Vagina (tissue), 2 donors: ENCODE measurements around the gene ITGA11. TPM values are rescaled to one million over a fixed set of nuclear protein-coding genes. Genes with fewer than 3 reads are reported as not detected.

Experiments
- DNase-seq, 2 donors: peaks; one replicate each; pipeline ENCODE4 v3.0.0-alpha.2; 2017; ENCODE audit errors: extremely low spot score in 2 of 2
- H3K27ac ChIP-seq: fragments of 200-600 bp; sonication (generic); one replicate; pipeline ENCODE4 v1.5.1; 2019
- H3K27me3 ChIP-seq: fragments of 200-600 bp; sonication (generic); one replicate; pipeline ENCODE4 v1.5.1; 2019
- H3K36me3 ChIP-seq, 2 donors: fragments of 200-600 bp; sonication (generic); one replicate each; pipeline ENCODE4 v1.5.1; 2017 to 2019
- H3K4me1 ChIP-seq: fragments of 200-600 bp; sonication (generic); one replicate; pipeline ENCODE4 v1.5.1; 2019
- H3K4me3 ChIP-seq, 2 donors: fragments of 200-600 bp; sonication (generic); 1 replicate in 1 of 2; 2 replicates in 1 of 2; pipeline ENCODE4 v1.5.1; 2016 to 2019
- H3K9me3 ChIP-seq: fragments of 200-600 bp; sonication (generic); one replicate; pipeline ENCODE4 v1.5.1; 2019
- POLR2A ChIP-seq, 2 donors: fragments of 450-650 bp; IDR thresholded peaks; one replicate each; pipeline ENCODE4 v1.6.1; 2017; ENCODE audit warnings: antibody characterized with exemption in 2 of 2, mild to moderate bottlenecking in 2 of 2, moderate library complexity in 2 of 2
- POLR2AphosphoS5 ChIP-seq, 2 donors: sonication (generic); formaldehyde crosslinking; IDR thresholded peaks; one replicate each; pipeline ENCODE4 v1.9.0; 2017; ENCODE audit warnings: antibody characterized with exemption in 2 of 2, mild to moderate bottlenecking in 2 of 2, low read depth in 1 of 2; ENCODE audit not compliant: insufficient read depth in 1 of 2
- intact Hi-C: fragments of 100-400 bp; cut with DNase I; formaldehyde crosslinking; loops from one replicate; pipeline ENCODE4 v1.15.1; 2023
- total RNA-seq: library from RNA; depleted of rRNA; stranded (reverse); fragments of >200 nt; gene quantifications from one replicate; pipeline ENCODE4 v1.2.3, GENCODE V29; 2016
- TF ChIP-seq, protein P1 (sequence below), 3 experiments: fragments of 450-650 bp in 2 of 3; fragments of 200-600 bp in 1 of 3; sonication (generic) in 1 of 3; IDR thresholded peaks; one replicate each; pipeline ENCODE4 v1.5.1; 2017 to 2019; ENCODE audit warnings: antibody characterized with exemption in 3 of 3, mild to moderate bottlenecking in 2 of 3, moderate library complexity in 2 of 3

ITGA11 gene
- total RNA-seq, 1 donor from 2014 or later = 15.5 TPM

DNA sequence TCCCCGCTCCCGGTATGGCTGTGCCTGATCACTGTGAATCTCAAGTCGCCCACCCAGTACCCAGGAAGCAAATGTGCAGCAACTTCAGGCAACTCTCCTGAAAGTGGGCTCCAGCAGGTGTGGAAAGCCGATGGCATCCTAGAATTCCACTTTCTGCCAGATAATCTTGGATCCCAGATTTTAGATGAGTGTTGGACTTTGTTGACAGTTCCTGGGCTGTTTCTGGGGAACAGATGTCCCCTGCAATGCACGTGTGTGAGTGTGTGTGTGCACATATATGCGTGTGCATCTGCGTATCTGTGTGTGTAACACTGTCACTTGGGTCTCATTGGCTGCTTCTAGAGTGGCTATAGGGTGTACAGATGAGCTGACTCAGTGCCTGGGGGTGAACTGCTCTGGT is 95.4 kb downstream of the ITGA11 start:
- no peak for TF ChIP-seq POLR2A (IDR thresholded peaks at IDR 0.05)
- TF ChIP-seq POLR2AphosphoS5 (IDR thresholded peaks at IDR 0.05; ENCODE audit: insufficient read depth in 1 of 2, low read depth in 1 of 2) = no peak
- TF ChIP-seq, protein P1, sequence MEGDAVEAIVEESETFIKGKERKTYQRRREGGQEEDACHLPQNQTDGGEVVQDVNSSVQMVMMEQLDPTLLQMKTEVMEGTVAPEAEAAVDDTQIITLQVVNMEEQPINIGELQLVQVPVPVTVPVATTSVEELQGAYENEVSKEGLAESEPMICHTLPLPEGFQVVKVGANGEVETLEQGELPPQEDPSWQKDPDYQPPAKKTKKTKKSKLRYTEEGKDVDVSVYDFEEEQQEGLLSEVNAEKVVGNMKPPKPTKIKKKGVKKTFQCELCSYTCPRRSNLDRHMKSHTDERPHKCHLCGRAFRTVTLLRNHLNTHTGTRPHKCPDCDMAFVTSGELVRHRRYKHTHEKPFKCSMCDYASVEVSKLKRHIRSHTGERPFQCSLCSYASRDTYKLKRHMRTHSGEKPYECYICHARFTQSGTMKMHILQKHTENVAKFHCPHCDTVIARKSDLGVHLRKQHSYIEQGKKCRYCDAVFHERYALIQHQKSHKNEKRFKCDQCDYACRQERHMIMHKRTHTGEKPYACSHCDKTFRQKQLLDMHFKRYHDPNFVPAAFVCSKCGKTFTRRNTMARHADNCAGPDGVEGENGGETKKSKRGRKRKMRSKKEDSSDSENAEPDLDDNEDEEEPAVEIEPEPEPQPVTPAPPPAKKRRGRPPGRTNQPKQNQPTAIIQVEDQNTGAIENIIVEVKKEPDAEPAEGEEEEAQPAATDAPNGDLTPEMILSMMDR (IDR thresholded peaks at IDR 0.05) = no peak

GRCh38 chr15:68335655-68336054 is 96.3 kb downstream of the ITGA11 start:
- no peak for DNase-seq
- H3K9me3 ChIP-seq = no peaks in the 10 kb centered on the region
- no peaks in the 10 kb centered on the region for H3K27me3 ChIP-seq
- no peak overlapping the region for H3K27ac ChIP-seq
- intact Hi-C loops = no loop called here
- H3K36me3 ChIP-seq = no peaks in the 10 kb centered on the region
- peaks cover 29% of the 10 kb centered on the region for H3K4me1 ChIP-seq
- TF ChIP-seq POLR2AphosphoS5 (IDR thresholded peaks at IDR 0.05; ENCODE audit: insufficient read depth in 1 of 2, low read depth in 1 of 2) = no peak
- no peak overlapping the region for H3K4me3 ChIP-seq

More for the DNA sequence above, 95.4 kb downstream of the ITGA11 start:
- Histone ChIP-seq H3K27ac (no peak overlapping the region), H3K27me3 (no peaks in the 10 kb centered on the region), H3K4me1 (peaks cover 37% of the 10 kb centered on the region), H3K36me3 (no peaks in the 10 kb centered on the region), H3K9me3 (no peaks in the 10 kb centered on the region), H3K4me3 (no peak overlapping the region)
- intact Hi-C loops = no loop called here
- no peak for DNase-seq

DNA sequence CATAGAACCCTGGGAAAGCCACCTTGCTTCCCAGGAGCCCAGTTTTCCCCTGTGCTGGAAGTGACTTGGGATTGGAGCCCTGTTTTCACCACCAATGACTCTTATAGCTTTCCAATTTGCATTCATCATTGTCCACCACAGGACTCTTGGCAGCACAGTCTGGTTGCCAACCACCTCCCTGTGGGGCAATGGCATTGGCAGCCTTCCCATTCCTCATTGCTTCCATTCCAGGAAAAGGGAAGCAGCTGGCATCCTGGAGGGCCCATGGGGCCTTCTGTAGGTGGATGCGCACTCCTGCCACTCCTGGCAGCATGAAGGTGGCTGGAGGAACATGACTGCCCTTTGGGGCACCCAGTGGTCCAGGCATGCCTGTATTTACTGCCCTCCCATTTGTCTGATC is 96.7 kb downstream of the ITGA11 start:
- Histone ChIP-seq H3K9me3 (no peaks in the 10 kb centered on the region), H3K4me1 (peaks cover 27% of the 10 kb centered on the region), H3K4me3 (no peak overlapping the region), H3K36me3 (no peaks in the 10 kb centered on the region), H3K27me3 (no peaks in the 10 kb centered on the region), H3K27ac (peak overlapping the region; percentile 67)
- intact Hi-C loops = no loop called here
- DNase-seq = no peak
- TF ChIP-seq, protein P1 (IDR thresholded peaks at IDR 0.05) = no peak
- TF ChIP-seq POLR2AphosphoS5 (IDR thresholded peaks at IDR 0.05; ENCODE audit: insufficient read depth in 1 of 2, low read depth in 1 of 2) = no peak
- no peak for TF ChIP-seq POLR2A (IDR thresholded peaks at IDR 0.05)

GRCh38 chr15:68334661-68335124 is 97.3 kb downstream of the ITGA11 start:
- peak overlapping the region; percentile 67 for H3K27ac ChIP-seq
- intact Hi-C loops = no loop called here

GRCh38 chr15:68333775-68334470 is 98.0 kb downstream of the ITGA11 start:
- Histone ChIP-seq H3K4me3 (no peak overlapping the region), H3K9me3 (no peaks in the 10 kb centered on the region), H3K27ac (peak overlapping the region; percentile 67), H3K4me1 (peaks cover 27% of the 10 kb centered on the region), H3K36me3 (no peaks in the 10 kb centered on the region), H3K27me3 (no peaks in the 10 kb centered on the region)
- no peak for DNase-seq
- no peak for TF ChIP-seq POLR2A (IDR thresholded peaks at IDR 0.05)
- TF ChIP-seq POLR2AphosphoS5 (IDR thresholded peaks at IDR 0.05; ENCODE audit: insufficient read depth in 1 of 2, low read depth in 1 of 2) = no peak
- TF ChIP-seq, protein P1 (IDR thresholded peaks at IDR 0.05) = no peak
- intact Hi-C loops = no loop called here

More at GRCh38 chr15:68334661-68335124, 97.3 kb downstream of the ITGA11 start:
- Histone ChIP-seq H3K9me3 (no peaks in the 10 kb centered on the region), H3K4me1 (peaks cover 27% of the 10 kb centered on the region), H3K36me3 (no peaks in the 10 kb centered on the region), H3K4me3 (no peak overlapping the region), H3K27me3 (no peaks in the 10 kb centered on the region)
- DNase-seq = no peak
- TF ChIP-seq, protein P1 (IDR thresholded peaks at IDR 0.05) = no peak
- no peak for TF ChIP-seq POLR2A (IDR thresholded peaks at IDR 0.05)
- no peak for TF ChIP-seq POLR2AphosphoS5 (IDR thresholded peaks at IDR 0.05; ENCODE audit: insufficient read depth in 1 of 2, low read depth in 1 of 2)
